ENCODE results near the gene SCFD2.

The SCFD2 gene

GRCh38 chr4:52914051-52914605 lies 451.7 kb downstream of the SCFD2 start:
- in situ Hi-C loops (cut with MboI; ENCODE audit: low sequenced_read_pairs) = no loop called here

- in situ Hi-C loops (cut with MboI; ENCODE audit: low sequenced_read_pairs) = no loop called here
These were observed 453.3 kb downstream of the SCFD2 start for GRCh38 chr4:52912608-52913007.

- in situ Hi-C loops (cut with MboI; ENCODE audit: low sequenced_read_pairs) = no loop called here
These were observed 454.1 kb downstream of the SCFD2 start for GRCh38 chr4:52911684-52912294.

GRCh38 chr4:52910115-52910514 lies 455.7 kb downstream of the SCFD2 start:
- in situ Hi-C loops (cut with MboI; ENCODE audit: low sequenced_read_pairs) = no loop called here

GRCh38 chr4:52907510-52907909 lies 458.4 kb downstream of the SCFD2 start:
- in situ Hi-C loops (cut with MboI; ENCODE audit: low sequenced_read_pairs) = no loop called here

- in situ Hi-C loops (cut with MboI; ENCODE audit: low sequenced_read_pairs) = no loop called here
These were observed 461.4 kb downstream of the SCFD2 start for GRCh38 chr4:52904421-52904820.

- in situ Hi-C loops (cut with MboI; ENCODE audit: low sequenced_read_pairs) = no loop called here
These were observed 462.6 kb downstream of the SCFD2 start for GRCh38 chr4:52903273-52903672.

- in situ Hi-C loops (cut with MboI; ENCODE audit: low sequenced_read_pairs) = no loop called here
These were observed 471.4 kb downstream of the SCFD2 start for GRCh38 chr4:52894443-52894842.

- in situ Hi-C loops (cut with MboI; ENCODE audit: low sequenced_read_pairs) = no loop called here
These were observed 473.0 kb downstream of the SCFD2 start for GRCh38 chr4:52892880-52893279.

- in situ Hi-C loops (cut with MboI; ENCODE audit: low sequenced_read_pairs) = no loop called here
These were observed 474.1 kb downstream of the SCFD2 start for GRCh38 chr4:52891743-52892142.

- in situ Hi-C loops (cut with MboI; ENCODE audit: low sequenced_read_pairs) = no loop called here
These were observed 475.4 kb downstream of the SCFD2 start for GRCh38 chr4:52890521-52890791.

GRCh38 chr4:52889778-52890520 lies 475.9 kb downstream of the SCFD2 start:
- in situ Hi-C loops (cut with MboI; ENCODE audit: low sequenced_read_pairs) = no loop called here

- in situ Hi-C loops (cut with MboI; ENCODE audit: low sequenced_read_pairs) = no loop called here
These were observed 476.5 kb downstream of the SCFD2 start for GRCh38 chr4:52889354-52889753.

GRCh38 chr4:52884994-52885393 lies 480.9 kb downstream of the SCFD2 start:
- in situ Hi-C loops (cut with MboI; ENCODE audit: low sequenced_read_pairs) = no loop called here

- in situ Hi-C loops (cut with MboI; ENCODE audit: low sequenced_read_pairs) = no loop called here
These were observed 481.9 kb downstream of the SCFD2 start for GRCh38 chr4:52883707-52884669.

- in situ Hi-C loops (cut with MboI; ENCODE audit: low sequenced_read_pairs) = no loop called here
These were observed 482.7 kb downstream of the SCFD2 start for GRCh38 chr4:52883183-52883621.

GRCh38 chr4:52880994-52881393 lies 484.9 kb downstream of the SCFD2 start:
- in situ Hi-C loops (cut with MboI; ENCODE audit: low sequenced_read_pairs) = no loop called here

GRCh38 chr4:52879471-52879870 lies 486.4 kb downstream of the SCFD2 start:
- in situ Hi-C loops (cut with MboI; ENCODE audit: low sequenced_read_pairs) = no loop called here

- in situ Hi-C loops (cut with MboI; ENCODE audit: low sequenced_read_pairs) = no loop called here
These were observed 488.2 kb downstream of the SCFD2 start for GRCh38 chr4:52877694-52878093.

- in situ Hi-C loops (cut with MboI; ENCODE audit: low sequenced_read_pairs) = no loop called here
These were observed 488.8 kb downstream of the SCFD2 start for GRCh38 chr4:52877036-52877435.

- in situ Hi-C loops (cut with MboI; ENCODE audit: low sequenced_read_pairs) = no loop called here
These were observed 489.8 kb downstream of the SCFD2 start for GRCh38 chr4:52876069-52876468.
